HG02588 (cell line): ENCODE measurements around the gene MYL6B.
A peak's percentile ranks its signal among the peaks of the same experiment; 100 is the strongest.
"Not testable (repeated sequence)": the region's sequence is repeated elsewhere in the genome, so short reads cannot be mapped to it uniquely, and the experiment has no call there.

Experiments used
- ATAC-seq: cut with Tn5 transposase; IDR thresholded peaks from one replicate; pipeline ENCODE4 v1.9.1; 2021; ENCODE audit warnings: mild to moderate bottlenecking, moderate library complexity; ENCODE audit not compliant: unreplicated experiment

The MYL6B gene

DNA sequence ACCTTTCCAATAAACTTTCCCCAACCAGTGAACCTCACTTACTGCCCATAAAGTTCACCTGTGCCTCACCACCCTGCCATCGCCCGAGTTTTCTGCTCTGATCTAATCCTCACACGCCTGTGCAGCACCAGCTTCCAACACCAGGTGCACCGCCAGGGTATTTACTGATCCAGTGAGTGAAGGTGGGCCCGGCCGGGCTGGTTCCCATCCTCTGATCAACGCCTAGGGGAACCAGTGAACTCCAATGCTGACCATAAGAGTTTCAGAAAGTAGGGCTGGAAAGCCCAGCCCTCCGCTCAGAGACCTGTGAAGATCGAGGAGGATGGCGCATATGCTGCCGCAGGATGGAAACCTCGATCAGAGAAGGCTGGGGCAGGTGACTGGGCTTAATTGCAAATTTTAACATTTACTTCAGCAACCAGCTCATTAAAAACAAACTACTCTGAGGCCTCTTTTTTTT, 685 bp upstream of the MYL6B start:
- ATAC-seq, result peak; percentile 42

DNA sequence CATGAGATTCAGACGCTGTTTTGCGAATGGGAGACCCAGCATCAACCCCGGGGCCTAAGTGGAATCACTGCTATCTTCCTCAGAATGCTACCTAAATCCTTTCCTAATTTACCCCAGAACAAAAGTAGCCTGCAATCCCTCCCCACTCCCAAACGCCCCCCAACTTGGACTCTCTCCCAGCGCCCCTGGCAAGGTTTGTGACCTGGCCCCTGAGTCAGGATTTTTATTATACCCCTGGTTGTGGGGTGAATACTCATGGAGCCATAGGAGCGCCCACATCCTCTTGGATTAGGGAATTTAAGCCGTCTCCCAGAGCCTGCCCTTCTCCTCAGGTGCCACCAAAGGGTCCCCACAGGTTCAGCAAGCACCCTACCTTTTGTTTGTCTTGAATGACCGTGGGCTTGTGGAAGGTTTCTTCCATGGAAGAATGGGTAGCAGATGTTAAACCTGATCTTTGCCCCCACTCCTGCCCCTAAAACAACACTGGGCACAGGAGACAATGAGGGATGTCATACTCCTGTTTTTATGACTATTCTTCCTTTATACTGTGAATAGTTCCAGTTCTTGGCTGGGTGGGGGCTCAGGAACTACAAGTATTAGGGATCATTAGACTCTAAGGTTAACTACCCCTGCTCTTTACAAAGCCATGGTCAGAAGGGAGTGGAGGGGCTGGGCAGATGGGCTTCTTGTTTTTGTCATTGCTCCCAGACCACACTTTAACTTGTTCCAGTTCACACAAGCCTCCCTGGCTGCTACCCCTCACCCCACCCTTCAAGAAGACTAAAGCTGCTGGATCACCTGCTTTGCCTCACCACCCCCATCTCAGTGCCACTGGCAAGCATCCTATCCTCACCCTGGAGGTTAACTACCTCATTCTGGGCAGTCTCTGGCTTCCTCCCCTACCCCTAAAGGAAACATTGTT, 630 bp downstream of the MYL6B start:
- ATAC-seq, result no peak

DNA sequence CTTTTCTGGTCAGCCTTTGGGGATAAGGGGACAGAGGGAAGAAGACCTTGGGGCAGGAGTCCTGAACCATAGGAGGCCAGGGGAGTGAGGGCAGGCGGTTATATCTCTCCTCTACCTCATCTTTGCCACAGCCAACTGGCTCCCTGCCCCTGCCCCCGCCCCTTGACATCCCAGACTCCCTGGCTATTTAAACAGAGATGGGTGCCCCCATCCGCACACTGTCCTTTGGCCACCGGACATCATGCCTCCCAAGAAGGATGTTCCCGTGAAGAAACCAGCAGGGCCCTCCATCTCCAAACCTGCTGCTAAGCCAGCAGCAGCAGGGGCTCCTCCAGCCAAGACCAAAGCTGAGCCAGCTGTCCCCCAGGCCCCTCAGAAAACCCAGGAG, 1.3 kb downstream of the MYL6B start:
- ATAC-seq, result no peak

DNA sequence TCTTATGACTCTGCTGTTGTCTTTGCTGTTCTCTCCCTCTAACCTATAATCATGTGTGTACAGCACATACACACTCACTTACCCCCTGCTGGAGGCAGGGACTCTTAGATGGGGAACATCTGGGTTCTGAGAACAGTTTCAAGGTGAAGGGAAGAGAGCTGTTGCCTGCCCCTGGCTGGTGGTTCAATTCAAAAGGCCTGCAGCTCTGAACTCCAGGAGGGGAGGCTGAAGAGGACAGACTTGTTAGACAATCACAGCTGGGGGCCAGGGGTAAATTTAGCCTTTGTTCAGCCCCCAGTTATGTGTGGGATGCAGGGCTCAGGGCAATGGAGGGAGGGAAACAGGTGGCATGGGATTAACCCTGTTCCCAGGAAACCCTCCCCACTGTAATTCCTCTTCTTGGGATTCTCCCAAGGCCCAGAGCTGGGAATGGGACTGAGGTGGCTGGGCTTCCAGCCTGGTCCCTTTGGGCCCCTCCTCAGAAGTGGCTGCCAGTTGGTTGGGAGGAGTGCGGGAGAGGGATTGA, 1.9 kb downstream of the MYL6B start:
- no peak for ATAC-seq

DNA sequence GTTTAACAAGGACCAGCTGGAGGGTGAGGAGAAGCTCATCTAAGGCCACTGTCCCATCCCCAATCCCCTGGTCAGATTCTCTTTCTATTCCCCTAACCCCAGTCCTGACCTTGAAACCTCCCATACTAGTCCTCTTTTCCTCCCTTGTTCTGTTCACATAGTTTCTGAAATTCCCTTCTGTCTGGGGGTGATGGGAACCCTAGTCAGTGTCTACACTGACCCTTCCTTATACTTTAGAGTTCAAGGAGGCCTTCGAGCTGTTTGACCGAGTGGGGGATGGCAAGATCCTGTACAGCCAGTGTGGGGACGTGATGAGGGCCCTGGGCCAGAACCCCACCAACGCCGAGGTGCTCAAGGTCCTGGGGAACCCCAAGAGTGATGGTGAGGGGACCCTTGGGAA, 2.4 kb downstream of the MYL6B start:
- no peak for ATAC-seq

DNA sequence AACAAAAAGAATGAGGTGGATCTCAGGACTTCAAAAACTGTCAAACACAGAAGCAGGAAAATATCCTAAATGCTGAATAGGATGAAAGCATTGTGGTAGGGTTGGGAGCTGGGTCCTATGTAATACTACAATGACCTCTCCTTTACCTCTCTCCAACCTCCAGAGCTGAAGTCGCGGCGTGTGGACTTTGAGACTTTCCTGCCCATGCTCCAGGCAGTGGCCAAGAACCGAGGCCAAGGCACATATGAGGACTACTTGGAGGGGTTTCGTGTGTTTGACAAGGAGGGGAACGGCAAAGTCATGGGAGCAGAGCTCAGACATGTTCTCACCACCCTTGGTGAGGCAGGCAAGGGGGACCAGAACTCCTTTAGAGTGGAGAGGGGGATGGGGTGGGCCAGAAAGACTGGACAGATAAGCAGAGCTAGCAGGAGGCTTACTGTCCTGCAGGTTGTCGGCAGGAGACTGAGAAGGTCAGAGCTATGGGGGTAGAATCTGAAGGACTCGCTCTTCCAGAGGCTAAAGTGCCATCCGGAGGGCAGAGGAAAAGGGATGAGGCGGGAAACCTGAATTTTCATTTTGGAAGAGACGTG, 3.0 kb downstream of the MYL6B start:
- no peak for ATAC-seq

DNA sequence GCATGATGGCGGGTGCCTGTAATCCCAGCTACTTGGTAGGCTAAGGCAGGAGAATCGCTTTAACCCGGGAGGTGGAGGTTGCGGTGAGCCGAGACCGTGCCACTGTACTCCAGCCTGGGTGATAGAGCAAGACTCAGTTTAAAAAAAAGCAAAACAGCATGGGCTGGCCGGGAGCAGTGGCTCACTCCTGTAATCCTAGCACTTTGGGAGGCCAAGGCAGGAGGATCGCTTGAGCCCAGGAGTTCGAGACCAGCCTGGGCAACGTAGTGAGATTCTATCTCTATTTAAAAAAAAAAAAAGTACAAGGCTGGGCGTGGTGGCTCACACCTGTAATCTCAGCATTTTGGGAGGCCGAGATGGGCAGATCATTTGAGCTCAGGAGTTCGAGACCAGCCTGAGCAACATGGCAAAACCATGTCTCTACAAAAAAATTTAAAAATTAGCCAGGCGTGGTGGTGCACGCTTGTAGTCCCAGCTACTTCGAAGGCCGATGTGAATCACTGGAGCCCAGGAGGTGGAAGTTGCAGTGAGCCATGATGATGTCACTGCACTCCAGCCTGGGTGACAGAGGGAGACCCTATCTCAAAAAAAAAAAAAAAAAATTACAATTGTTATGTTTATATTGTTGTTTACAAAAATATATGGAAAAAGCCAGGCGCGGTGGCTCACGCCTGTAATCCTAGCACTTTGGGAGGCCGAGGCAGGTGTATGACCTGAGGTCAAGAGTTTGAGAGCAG, 4.2 kb downstream of the MYL6B start:
- not testable (repeated sequence) for ATAC-seq

DNA sequence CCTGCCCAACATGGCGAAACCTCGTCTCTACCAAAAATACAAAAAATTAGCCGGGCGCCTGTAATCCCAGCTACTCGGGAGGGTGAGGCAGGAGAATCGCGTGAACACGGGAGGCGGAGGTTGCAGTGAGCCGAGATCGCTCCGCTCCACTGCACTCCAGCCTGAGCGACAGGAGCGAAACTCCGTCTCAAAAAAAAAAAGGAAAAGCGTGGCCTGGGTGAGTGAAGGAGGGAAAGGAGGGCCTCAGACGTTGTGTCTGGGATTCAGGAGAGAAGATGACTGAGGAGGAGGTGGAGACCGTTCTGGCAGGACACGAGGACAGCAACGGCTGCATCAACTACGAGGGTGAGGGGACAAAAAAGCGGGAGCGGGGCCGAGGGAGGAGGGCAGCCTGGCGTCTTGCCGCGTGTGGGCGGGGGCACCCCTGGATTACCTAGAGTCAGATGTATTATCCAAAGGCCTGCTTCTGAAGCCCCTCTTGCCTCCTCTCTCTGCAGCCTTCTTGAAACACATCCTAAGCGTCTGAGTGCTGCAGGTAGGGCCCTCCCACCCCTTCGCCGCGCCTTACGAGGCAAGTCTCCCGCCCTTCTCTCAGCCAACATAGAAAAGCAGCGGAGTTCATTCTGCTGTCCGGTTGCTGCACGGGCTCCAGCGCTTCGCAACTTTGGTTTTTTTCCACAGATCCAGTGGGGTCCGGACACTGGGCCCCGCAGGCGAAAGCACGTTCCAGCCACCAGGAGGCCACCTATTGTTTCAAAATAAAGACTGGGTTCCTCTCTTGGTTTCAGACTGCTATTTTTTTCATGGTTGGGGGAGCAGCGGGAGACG, 5.0 kb downstream of the MYL6B start:
- peak; percentile 25 for ATAC-seq

DNA sequence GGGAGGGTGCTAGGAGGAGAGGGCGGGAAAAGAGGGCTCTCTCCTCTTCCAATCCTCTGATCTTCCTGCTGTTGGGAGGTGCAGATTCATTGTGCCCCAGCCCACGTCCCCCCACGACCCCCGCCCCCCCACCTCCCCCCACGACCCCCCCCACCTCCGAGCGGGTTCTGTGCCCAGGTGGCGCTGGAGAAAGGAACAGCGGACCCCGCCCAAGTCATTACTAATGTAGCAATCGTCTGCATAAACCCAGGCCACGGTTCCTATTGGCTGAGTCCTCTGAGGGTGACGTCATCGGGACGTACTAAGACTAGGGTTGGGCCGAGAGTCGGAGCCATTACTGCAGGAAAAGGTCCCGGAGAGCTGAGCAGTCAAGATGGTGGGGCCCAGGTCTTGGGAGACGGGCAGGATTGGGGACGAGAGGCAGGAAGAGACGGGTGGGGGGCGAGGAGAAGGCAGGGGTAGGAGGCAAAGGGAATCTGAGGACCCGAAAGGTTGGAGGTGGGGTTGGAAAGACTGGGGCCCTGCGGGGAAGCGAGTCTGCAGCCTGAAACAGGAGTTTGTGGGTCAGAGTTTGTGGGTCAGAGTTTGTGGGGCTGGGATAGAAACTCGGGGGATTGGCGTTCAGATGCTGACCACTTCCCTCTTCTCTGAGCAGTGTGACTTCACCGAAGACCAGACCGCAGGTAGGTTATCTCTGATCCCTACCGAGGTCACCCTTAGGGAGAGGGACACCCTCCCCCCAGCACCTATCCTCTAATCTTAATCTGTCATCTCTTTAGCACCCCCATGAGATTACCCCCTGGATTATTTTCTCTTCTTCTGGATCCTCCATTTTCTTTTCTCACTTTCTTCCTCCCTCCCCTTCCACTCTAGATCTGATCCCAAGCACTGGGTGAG, 5.9 kb downstream of the MYL6B start, which contains the start of gene MYL6:
Gene MYL6 (plus strand): TSS at position 331 of the 897 bp plus-strand sequence. CDS start 43 bp downstream, at position 374.
- ATAC-seq, result peak; percentile 83

DNA sequence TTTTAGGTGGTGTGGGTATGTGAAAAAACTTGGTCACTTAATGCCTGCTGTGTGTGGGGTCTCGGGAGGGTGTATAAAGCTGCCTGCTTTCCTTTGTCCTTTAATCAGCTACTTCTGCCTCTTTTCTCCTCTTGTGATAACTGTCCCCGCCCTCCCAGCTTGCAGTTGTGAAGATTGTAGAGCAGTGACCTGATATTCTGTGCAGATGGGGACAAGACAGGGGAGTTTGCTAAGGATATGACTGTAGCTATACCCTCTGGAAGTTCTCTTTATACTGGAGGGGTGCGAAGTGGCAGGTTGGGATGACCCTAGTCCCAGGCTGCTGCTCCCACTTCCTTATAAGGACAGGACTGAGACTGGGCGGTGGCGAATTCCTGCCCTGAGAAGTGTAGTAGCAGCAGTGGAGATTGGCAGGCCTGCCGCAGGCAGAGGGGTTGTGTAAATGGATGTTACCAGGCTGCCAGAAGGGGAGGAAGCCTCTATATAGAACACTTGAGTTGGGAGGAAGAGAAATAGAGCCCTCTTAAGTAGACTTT, 6.6 kb downstream of the MYL6B start:
- ATAC-seq, result no peak

DNA sequence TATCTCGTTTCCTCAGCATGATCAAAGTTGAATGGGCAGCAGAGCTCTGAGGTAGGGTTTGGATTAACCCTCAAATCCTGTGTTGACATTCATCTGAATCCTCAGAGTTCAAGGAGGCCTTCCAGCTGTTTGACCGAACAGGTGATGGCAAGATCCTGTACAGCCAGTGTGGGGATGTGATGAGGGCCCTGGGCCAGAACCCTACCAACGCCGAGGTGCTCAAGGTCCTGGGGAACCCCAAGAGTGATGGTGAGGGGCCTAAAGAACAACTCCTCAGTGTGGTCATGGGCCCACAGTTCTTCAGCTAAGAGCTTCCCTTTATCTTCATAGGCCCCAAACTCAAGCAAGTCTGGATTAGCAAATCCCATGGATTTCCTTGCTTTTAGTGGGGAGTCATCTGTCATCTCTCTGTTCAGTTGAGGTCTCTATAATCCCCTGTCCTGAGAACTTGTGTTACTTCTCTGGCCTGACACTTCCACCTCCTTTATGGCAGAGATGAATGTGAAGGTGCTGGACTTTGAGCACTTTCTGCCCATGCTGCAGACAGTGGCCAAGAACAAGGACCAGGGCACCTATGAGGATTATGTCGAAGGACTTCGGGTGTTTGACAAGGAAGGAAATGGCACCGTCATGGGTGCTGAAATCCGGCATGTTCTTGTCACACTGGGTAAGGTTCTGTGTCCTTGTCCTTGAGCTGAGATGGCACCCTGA, 7.2 kb downstream of the MYL6B start:
- no peak for ATAC-seq

DNA sequence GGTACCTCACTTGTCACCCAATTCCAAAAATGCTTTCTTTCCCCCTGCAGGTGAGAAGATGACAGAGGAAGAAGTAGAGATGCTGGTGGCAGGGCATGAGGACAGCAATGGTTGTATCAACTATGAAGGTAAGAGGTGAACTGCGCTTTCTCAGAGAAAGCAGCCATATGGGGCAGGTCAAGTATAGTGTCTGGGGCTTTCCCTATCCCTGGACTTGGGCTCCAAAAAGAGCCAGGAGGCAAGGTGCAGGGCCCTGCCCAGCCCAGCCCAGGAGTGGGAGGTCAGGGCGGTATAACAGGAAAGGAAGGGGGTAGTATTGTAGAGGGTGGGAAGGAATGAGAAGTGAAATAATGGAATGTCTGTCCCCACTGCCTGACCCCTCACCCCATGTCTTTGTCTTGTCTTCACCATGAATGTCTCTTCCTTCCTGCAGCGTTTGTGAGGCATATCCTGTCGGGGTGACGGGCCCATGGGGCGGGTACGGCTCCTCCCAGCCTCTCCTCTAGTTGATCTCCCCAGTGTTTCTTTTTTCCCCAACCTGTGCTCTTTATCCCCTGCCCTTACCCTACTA, 7.9 kb downstream of the MYL6B start:
- no peak for ATAC-seq

DNA sequence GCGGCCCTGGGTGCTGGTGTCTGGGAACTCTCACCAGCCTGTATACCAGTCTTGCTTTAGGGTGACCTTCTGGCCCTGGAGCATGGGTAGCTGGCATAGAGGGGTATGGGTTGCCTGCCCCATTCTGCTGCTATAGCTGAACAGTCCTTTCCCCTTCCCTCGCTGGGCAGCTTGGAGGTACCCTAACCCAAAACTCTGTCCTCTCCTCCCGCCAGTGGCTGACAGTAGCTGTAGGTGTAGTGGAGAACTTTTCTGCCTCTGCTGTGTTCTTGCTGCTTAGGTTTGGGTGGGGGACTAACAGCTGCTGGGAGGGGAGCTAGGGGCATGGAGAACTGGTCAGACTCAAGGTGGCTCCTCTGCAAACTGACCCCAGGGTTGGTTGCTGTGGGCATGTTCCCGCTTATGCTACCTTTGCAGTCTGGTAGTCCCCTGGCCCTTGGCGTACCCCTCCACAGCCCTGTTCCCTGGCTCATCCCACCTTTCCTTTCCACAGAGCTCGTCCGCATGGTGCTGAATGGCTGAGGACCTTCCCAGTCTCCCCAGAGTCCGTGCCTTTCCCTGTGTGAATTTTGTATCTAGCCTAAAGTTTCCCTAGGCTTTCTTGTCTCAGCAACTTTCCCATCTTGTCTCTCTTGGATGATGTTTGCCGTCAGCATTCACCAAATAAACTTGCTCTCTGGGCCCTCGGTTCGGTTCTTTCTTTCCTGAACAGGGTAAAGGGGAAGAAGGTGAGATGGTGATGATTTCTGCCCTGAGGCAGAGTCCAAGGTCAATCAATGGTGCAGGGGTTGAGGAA, 8.7 kb downstream of the MYL6B start:
- ATAC-seq, result no peak

DNA sequence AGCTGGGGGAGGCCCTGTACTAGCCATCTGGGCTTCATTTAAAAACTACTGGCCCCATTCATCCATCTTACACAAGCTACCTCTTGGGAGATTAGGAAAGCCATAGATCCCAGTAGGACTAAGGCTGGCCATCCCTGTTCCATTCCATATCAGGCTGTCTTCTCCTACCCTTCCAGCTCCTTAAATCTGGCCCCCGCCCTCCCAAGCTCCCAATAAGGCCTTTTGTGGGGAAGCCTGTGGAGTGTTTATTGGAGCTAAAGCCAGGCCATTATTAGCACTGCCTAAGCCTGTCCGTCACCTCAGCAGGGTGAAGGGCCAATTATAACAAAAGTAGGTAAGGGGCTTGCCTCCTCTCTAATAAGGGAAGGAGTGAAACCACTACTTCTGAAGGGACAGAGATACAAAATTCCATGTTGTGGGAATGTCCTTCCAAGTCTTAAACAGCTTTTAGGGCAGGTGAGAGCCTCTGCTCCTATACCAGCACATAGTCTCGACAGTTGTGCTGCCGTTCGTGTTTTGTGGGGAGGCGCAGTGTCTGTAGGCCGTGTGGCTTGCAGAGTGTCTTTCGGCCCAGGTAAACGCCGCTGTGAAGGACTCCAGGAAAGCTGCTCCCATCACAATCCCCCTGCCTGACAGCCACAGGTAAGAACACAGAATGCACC, 9.4 kb downstream of the MYL6B start:
- no peak for ATAC-seq

DNA sequence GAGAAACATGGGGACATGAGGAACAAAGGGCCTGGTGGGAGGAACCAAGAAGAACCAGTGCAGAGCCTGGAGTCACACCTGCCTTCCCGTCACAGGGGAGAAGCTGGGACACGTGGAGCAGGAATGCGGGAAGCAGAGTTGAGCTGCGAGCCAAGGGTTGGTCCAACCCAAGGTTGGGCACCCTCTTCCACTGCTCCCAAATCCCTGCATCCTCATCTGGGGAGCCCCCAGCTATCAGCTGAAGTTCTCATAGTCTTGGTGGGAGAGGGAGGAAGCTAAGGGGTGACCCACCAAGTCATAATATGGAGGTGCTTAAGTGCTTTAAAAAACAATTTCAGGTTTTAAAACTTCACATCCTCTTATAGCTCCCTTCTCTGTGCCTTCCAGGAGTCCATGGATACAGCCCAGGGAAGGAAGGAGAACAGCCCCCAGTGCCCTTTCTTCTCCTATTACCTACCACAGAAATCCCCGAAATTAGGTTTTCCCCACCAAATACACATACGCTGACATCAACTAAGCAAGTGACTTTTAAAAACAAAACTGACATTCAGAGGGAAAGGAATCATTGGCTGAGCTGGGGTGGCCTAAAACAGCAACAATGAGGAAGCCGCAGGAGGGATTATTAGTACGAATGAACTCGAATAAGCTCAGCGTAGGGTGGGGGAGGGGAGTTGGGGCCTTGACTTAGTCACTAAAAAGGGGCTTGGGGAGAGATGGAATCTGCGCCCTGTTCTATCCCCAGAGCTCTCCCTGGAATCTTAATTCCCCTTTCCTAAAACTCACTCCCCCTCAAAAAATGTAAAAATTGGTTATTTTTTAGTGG, 10.3 kb downstream of the MYL6B start:
- no peak for ATAC-seq
